Activated CD4-positive, alpha-beta T cell treated with anti-CD3 and anti-CD28 coated beads, Interleukin-2, amount 50 U/mL, for 1 hour (primary cell): ENCODE results near the gene ECSCR.

Experiments
- DNase-seq: peaks from one replicate; pipeline ENCODE4 v3.0.0-alpha.2; 2020

Gene ECSCR

GRCh38 chr5:139473565-139473964 is 11.0 kb upstream of the ECSCR start:
- DNase-seq = no peak

- no peak for DNase-seq
These were observed 10.6 kb upstream of the ECSCR start for GRCh38 chr5:139473105-139473504.

DNA sequence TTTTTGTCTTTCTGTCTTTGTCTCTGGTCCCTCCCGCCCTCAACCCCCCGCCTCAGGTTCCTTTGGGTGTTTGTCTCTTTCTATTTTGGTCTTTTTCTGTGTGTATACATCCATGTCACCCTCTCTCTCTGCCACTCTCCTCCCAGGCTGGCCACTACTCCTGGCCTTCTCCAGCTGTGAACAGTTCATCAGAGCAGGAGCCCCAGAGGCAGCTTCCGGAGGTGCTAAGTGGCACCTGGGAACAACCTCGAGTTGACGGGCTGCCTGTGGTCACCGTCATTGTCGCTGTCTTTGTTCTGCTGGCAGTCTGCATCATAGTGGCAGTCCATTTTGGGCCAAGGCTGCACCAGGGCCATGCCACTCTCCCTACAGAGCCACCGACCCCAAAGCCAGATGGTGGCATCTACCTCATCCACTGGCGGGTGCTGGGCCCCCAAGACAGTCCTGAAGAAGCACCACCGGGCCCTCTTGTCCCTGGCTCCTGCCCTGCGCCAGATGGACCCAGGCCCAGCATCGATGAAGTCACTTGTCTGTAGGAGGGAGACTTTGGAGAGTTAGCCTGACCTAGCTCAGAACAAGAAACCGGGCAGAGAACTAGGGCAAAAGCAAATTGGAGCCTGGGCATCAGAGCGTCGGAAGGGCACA is 10.0 kb upstream of the ECSCR start:
- no peak for DNase-seq

- no peak for DNase-seq
These were observed 8.3 kb upstream of the ECSCR start, which contains the start of gene SMIM33 for GRCh38 chr5:139470821-139471300. TSS of gene SMIM33 (plus strand) at chr5:139471004. CDS start at chr5:139471122, 118 bp downstream.

- no peak for DNase-seq
These were observed 5.9 kb upstream of the ECSCR start for GRCh38 chr5:139468421-139468931.

GRCh38 chr5:139461698-139462097 is 845 bp downstream of the ECSCR start:
- DNase-seq = no peak

DNA sequence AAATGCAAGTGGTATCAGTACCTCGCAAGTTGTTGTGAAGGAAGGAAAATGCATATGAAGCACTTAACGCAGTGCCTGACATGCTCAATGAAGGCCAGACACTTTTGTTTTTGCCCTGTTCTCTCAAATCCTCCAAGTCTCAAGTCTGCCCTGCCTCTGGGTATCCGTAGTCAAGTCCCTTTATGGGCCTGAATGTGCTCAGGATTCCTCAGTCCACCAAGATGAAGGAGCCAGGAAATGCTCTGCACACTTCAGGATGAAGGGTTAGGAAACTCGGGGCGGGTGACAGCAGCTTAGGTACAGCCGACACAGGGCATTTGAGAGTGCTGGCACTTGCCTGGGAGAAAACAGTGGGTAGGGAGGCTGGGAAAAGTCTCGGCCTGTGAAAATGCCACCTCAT is 1.4 kb downstream of the ECSCR start:
- no peak for DNase-seq

DNA sequence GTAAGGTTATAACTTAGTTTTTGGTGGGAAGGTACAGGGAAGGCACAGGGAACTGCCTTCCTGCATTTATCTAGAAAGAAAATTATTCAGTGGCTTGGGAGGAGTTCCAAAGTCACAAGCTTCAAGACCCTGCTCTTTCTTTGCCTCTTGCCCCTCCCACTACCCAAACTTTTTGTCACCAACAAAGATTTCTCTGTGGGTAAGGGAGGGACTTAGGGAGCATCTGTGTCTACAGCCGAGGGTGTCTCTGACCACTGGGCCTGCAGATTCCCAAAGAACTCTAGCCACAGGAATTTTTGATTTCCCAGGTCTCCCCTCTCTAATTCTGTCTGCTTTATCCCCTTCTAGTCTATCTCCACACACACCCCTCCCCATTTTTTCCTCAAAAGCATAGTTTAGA is 2.1 kb downstream of the ECSCR start:
- DNase-seq = no peak

GRCh38 chr5:139459451-139459934 is 3.0 kb downstream of the ECSCR start:
- no peak for DNase-seq

DNA sequence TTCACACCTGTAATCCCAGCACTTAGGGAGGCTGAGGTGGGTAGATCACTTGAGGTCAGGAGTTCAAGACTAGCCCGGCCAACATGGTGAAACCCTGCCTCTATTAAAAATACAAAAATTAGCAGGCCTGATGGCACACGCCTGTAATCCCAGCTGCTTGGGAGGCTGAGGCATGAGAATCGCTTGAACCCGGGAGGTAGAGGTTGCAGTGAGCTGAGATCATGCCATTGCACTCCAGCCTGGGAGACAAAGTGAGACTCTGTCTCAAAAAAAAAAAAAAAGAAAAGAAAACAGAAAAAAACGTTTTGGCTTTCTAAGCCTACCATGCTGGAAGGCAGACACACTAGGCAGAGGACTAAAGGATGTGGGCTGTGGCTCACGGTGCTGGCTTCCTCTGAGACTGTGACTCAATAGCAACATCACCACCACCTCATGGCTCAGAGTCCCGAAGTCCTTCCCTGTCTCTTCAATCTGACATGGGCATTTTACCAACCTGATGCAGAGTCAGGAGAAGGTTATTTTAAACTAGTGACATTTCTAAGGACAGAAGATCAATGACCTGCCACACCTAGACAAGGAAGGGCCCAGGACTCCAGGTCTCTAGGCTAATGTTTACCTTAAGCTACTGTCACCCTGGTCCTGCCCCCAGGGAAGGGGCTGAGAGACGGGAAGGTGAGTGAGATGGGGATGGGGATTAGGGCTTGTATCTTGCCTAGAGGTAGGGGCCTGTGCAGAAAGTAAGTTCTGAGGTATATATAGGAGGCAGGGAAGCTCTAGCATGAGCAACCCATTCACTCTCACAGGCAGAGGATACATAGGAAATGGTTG is 3.7 kb downstream of the ECSCR start:
- DNase-seq = peak; percentile 67

DNA sequence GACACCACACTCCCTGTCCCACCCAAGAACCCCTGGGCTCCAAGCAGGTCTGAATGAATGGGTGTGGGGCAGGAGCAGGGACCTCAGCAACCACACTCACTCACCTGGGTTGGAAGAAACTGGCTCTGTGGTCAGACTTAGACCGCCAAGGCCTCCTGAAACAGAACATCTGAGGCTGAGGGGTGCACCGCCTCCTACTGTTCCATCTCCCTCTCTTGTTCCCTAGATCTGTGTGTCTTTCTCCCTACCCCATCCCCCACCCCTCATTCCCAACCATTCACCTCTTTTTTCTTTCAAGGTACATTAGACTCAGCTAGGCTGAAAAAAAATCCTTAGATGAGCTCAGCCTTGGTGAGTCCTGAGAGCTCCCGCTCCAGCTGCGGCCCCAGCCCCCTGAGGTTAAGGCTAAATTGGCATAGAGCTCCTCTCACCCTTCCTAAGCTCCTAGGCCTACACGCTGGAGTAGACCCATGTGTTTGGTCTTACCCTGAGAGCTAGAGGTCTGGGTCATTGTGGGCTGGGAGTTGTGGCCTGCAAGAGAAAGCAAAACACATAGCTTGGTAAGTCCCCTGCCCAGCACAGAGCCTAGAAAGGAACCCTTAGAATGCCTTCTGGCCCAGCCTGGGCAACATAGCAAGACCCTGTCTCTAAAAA is 4.8 kb downstream of the ECSCR start:
- DNase-seq = no peak

DNA sequence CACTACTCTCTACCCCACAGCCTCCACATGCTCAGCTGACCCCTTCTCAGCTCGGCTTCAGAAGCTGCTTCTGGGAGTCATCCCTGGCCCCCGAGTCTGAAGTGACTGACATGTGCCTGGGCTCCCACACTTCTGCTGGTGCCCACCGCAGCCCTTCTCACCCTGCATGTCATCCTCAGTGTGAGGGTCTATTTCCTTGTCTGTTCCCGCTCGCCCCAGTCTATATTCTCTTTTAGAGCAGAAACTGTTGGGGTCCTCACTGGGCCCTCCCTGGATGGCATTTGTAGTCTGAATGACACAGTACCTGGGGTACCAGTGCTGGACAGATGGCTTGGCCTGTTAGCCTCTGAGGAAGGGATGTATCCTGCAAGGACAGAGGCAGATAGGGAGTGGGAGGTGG is 5.3 kb downstream of the ECSCR start:
- no peak for DNase-seq

GRCh38 chr5:139456776-139457175 is 5.8 kb downstream of the ECSCR start:
- DNase-seq = no peak

DNA sequence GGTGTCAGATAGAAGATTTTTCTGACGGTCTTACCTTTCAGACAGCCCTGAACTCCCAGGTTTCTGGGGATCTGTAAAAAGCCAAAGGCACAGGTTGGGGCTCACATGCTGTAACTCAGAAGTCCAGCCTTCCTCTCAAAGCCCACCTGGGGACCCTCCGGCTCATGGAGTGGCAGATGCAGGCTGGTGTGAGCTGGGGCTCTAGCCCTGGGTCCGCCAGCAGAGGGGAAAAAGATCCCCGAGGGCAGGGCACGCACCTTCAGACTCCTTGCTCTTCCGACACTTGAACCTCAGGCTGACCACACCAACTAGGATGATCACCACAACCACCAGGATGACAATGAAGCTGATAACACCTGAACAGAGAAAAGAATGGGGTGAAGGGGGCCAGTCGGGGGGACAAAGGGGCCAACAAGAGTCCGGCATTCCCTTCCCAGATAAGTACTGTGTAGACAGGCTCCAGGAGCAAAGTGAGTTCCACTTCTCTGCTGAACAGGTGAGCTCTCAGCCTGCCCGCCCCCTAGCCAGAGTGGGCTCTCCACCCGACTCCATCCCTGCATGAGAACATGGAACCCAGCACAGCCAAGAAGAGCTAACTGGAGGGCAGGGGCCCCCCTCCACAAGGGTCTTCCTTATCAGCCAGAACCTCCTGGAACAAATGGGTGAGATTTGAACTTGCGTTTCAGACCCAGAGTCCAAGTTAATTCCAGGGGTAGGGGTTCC is 7.8 kb downstream of the ECSCR start:
- no peak for DNase-seq

DNA sequence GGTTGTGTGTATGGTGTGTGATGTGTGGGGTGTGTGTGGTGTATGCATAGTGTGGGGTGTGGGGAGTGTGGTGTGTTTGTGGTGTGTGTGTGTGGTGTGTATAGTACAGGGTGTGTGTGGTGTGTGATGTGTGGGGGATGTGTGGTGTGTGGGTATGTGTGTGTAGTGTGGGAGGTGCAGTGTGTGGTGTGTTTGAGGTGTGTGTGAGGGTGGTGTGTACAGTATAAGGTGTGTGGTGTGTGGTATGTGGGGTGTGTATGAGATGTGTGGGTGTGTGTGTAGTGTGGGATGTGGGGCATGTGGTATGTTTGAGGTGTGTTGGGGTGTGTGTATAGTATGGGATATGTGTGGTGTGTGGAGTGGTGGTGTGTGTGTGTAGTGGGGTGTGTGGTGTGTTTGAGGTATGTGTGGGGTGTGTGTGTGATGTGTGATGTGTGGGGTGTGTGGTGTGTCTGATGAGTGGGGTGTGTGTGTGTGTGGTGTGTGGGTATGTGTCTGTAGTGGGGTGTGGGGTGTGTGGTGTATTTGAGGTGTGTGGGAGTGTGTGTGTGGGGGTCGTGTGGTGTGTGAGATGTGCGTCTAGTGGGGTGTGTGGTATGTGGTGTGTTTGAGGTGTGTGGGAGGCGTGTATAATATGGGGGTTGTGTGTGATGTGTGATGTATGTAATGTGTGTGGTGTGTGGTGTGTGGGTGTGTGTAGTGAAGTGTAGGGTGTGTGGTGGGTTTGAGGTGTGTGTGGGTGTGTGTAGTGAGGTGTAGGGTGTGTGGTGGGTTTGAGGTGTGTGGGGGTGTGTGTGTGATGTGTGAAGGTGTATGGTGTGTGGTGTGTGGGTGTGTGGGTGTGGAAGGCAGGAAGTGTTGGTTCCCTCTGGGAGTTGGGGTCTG is 8.6 kb downstream of the ECSCR start:
- DNase-seq = no peak

GRCh38 chr5:139451878-139452660 is 10.5 kb downstream of the ECSCR start:
- no peak for DNase-seq

DNA sequence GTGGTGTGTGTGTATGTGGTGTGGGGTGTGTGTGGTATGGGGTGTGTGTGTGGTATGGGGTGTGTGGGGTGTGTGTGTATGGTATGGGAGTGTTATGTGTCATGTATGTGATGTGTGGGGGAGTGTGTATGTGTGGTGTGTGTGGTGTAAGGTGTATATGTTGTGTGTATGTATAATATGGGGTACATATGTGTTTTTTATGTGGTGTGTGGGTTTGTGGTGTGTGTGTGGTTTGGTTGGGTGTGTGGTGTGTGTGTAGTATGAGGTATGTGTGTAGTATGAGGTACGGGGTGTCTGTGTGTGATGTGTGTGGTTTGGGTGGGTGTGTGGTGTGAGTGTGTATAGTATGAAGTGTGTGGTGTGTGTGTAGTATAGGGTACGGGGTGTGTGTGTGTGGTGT is 11.4 kb downstream of the ECSCR start:
- no peak for DNase-seq

DNA sequence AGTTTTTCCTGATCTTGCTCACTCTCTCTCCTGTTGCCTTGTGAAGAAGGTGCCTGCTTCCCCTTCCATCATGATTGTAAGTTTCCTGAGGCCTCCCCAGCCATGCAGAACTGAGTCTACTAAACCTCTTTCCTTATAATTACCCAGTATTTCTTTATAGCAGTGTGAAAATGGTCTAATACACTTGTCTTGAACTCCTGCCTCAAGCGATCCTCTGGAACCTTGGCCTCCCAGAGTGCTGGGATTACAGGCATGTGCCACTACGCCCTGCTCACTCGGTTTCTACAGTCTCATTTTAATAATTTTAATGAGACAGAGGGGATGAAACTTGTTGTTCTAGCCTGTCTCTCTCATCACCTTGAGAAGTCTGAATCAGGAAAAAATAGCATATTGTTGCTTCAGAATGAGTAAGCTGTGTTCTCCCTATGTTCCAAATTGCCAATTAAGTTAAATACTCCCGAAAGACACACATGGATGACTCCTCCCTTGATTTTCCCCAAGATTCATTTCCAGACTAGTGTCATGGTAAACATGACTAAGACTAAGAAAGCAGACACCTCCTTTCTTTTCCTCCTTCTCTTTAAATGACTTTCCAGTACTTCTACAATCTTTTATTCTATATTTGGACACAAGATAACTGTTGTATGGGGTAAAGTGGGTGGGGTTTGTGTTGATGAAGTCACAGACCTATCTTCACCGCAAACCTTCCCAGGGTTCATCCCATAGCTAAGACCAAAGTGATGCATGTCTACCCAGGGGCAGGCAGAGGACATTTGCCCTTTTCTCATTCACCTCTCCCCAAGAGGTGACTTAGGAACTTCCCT is 15.4 kb downstream of the ECSCR start:
- DNase-seq = no peak

- no peak for DNase-seq
These were observed 17.0 kb downstream of the ECSCR start for GRCh38 chr5:139445325-139446170.
